GM13976 (cell line): ENCODE measurements around the gene OVCH1.

Experiments
- DNase-seq: peaks from one replicate; pipeline ENCODE4 v3.0.0; 2012; ENCODE audit warnings: low spot score
- CTCF ChIP-seq: IDR thresholded peaks from 2 replicates; pipeline ENCODE4 v1.5.1; 2012; ENCODE audit warnings: borderline replicate concordance, mild to moderate bottlenecking; ENCODE audit not compliant: insufficient read depth; ENCODE audit errors: extremely low read depth, missing control alignments, control extremely low read depth
- in situ Hi-C: fragments of 300-500 bp; cut with MboI; formaldehyde crosslinking; loops from one replicate; pipeline ENCODE4 v1.12.0; 2022; ENCODE audit warnings: low sequenced_read_pairs, mixed read lengths, inconsistent platforms; ENCODE audit not compliant: unreplicated experiment

Gene OVCH1

GRCh38 chr12:29508949-29509348 is 11.5 kb upstream of the OVCH1 start:
- no peak for TF ChIP-seq CTCF
- in situ Hi-C loops, result no loop called here
- no peak for DNase-seq

GRCh38 chr12:29505122-29505521 is 7.6 kb upstream of the OVCH1 start:
- DNase-seq, result no peak
- TF ChIP-seq CTCF, result no peak
- in situ Hi-C loops, result no loop called here

GRCh38 chr12:29503283-29503682 is 5.8 kb upstream of the OVCH1 start:
- in situ Hi-C loops, result no loop called here
- DNase-seq, result no peak
- no peak for TF ChIP-seq CTCF

GRCh38 chr12:29499235-29499634 is 1.7 kb upstream of the OVCH1 start:
- TF ChIP-seq CTCF, result no peak
- in situ Hi-C loops, result no loop called here
- no peak for DNase-seq

GRCh38 chr12:29492891-29493290 is 4.6 kb downstream of the OVCH1 start:
- in situ Hi-C loops, result no loop called here
- no peak for TF ChIP-seq CTCF

GRCh38 chr12:29486972-29487371 is 10.5 kb downstream of the OVCH1 start:
- no peak for DNase-seq
- in situ Hi-C loops, result no loop called here
- no peak for TF ChIP-seq CTCF

More at GRCh38 chr12:29492891-29493290, 4.6 kb downstream of the OVCH1 start:
- no peak for DNase-seq

GRCh38 chr12:29463198-29463597 is 34.3 kb downstream of the OVCH1 start:
- in situ Hi-C loops, result no loop called here
- no peak for DNase-seq
- no peak for TF ChIP-seq CTCF
